GM10248 (cell line): ENCODE results near the gene MLNR.

Source experiments
- CTCF ChIA-PET: fragments of 300-600 bp; sonication (Branson Sonifier 250); formaldehyde crosslinking; extraction: SDS; loops from one replicate; lab custom pipeline; 2021; ENCODE audit warnings: antibody characterized with exemption; lab: Yijun Ruan, JAX
- POLR2A ChIA-PET: fragments of 350-650 bp; sonication (Branson Sonifier 250); formaldehyde crosslinking; extraction: SDS; loops from one replicate; lab custom pipeline; 2020; ENCODE audit warnings: antibody characterized with exemption; lab: Yijun Ruan, JAX
- DNase-seq: peaks from one replicate; pipeline ENCODE4 v3.0.0; 2012; ENCODE audit errors: extremely low spot score
- CTCF ChIP-seq: IDR thresholded peaks from 2 replicates; pipeline ENCODE4 v1.5.1; 2012; ENCODE audit warnings: mild to moderate bottlenecking, low read depth; ENCODE audit errors: extremely low read depth, missing control alignments, control extremely low read depth

Gene MLNR

GRCh38 chr13:49262634-49263033 lies 42.5 kb downstream of the MLNR start:
- no peak for DNase-seq
- TF ChIP-seq CTCF, result no peak
- ChIA-PET POLR2A (no interaction called here), CTCF (interaction anchor here (2.2 to 8.6 kb wide), 2 partner anchors 8 to 18 kb away, joined by 12 to 43 read pairs; no protein-coding TSS in a partner anchor)

DNA sequence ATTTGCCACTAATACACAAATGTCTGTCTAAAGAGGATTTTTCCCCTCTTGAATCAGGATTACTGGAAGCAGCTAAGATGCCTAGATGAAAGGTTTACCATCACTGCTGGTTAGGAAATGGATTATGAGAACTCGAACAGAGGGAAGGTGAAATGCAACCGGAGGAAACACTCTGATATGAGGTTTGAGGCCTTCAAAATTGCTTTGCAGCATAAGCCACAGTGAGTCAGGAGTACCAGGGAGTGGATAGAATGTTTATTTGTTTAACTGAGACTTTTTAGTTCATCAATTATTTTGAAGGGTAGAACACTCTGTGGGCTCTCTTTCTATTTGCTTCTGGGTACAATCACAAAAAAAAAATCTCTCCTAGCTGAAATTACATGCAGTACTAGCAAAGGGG lies 45.7 kb downstream of the MLNR start:
- CTCF ChIA-PET, result interaction anchor here (1.4 to 8.6 kb wide), 3 partner anchors 15 to 26 kb away, joined by 6 to 43 read pairs (median 9); partner anchors contain the start of gene CDADC1
- TF ChIP-seq CTCF, result no peak
- no peak for DNase-seq
- POLR2A ChIA-PET, result no interaction called here

GRCh38 chr13:49271264-49271663 lies 51.1 kb downstream of the MLNR start:
- POLR2A ChIA-PET, result no interaction called here
- DNase-seq, result no peak
- no peak for TF ChIP-seq CTCF
- CTCF ChIA-PET, result interaction anchor here (1.1 to 3.0 kb wide), 7 partner anchors 9 to 336 kb away, joined by 3 to 27 read pairs (median 4); no protein-coding TSS in a partner anchor
